ENCODE measurements around the gene MRPL36. TPM values are rescaled to one million over a fixed set of nuclear protein-coding genes. Genes with fewer than 3 reads are reported as not detected.

Gene MRPL36
- polyA plus RNA-seq, 1 donor = 34.6 TPM

DNA sequence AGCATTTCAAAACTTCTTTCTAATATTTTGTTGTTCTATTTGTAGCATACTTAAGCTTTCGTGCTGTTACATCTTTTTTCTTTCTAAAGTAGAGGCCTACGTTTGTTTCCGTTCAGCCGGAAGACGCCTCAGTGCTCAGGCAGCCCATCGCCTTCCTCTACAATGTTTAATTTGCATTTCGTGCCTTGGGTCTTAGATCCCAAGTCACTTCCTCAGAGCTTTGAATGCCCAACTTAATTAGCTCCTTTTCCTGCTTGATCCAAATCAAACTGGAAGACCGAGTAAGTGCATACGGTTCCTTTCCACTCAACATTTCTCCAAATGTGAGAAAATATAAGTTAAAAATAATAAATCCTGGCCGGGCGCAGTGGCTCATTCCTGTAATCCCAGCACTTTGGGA, 43.2 kb downstream of the MRPL36 start:
- Histone ChIP-seq H3K4me3 (ENCODE audit: low read length) (no peak overlapping the region), H3K9me3 (ENCODE audit: control insufficient read depth, low read depth, low read length) (no peaks in the 10 kb centered on the region), H3K36me3 (ENCODE audit: control insufficient read depth, insufficient read depth, low read length) (no peaks in the 10 kb centered on the region), H3K4me1 (ENCODE audit: control insufficient read depth, insufficient read depth, low read length) (no peaks in the 10 kb centered on the region), H3K27me3 (ENCODE audit: control insufficient read depth, insufficient read depth, low read length) (peaks cover 8% of the 10 kb centered on the region), H3K27ac (ENCODE audit: low read length) (no peak overlapping the region)
- DNase-seq = no peak
- WGBS (ENCODE audit: insufficient coverage, low lambda C conversion rate) = 67% methylated on average over 1 of the region's 11 CpGs

DNA sequence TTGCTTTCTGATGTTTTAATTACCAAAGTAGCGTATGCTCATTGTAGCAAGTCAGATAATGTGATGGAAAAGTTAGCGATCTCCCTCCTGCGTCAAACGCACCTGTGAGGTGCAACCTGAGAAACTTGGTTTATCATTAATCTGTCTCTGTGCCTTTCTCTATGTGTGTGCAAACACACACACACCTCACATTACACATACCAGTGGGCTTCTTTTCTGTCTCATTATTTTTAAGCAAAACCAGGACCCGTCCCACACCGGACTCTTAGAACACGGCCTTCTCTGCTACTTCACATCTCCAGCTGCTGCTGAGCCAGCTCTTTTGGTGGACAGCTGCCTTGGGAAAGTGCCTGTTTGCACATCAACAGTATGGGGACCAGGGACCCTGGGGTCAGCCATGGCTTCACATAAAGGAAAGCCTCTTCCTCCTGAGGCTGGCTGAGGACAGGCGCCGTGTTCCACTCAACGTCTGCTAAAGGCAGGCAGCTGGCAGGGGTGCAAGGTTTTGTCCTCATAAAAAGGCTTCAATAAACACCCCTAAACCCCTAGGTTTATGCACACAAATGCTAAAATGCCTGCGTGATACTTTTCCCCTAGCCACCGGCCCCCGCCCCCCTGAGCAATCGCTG, 44.2 kb downstream of the MRPL36 start:
- no peaks in the 10 kb centered on the region for H3K4me1 ChIP-seq (ENCODE audit: control insufficient read depth, insufficient read depth, low read length)
- peaks cover 6% of the 10 kb centered on the region for H3K27me3 ChIP-seq (ENCODE audit: control insufficient read depth, insufficient read depth, low read length)
- WGBS (ENCODE audit: insufficient coverage, low lambda C conversion rate) = no CpG with 5 or more reads among the region's 14 CpGs
- H3K36me3 ChIP-seq (ENCODE audit: control insufficient read depth, insufficient read depth, low read length) = no peaks in the 10 kb centered on the region
- H3K27ac ChIP-seq (ENCODE audit: low read length) = no peak overlapping the region
- no peaks in the 10 kb centered on the region for H3K9me3 ChIP-seq (ENCODE audit: control insufficient read depth, low read depth, low read length)
- no peak for DNase-seq
- H3K4me3 ChIP-seq (ENCODE audit: low read length) = no peak overlapping the region

DNA sequence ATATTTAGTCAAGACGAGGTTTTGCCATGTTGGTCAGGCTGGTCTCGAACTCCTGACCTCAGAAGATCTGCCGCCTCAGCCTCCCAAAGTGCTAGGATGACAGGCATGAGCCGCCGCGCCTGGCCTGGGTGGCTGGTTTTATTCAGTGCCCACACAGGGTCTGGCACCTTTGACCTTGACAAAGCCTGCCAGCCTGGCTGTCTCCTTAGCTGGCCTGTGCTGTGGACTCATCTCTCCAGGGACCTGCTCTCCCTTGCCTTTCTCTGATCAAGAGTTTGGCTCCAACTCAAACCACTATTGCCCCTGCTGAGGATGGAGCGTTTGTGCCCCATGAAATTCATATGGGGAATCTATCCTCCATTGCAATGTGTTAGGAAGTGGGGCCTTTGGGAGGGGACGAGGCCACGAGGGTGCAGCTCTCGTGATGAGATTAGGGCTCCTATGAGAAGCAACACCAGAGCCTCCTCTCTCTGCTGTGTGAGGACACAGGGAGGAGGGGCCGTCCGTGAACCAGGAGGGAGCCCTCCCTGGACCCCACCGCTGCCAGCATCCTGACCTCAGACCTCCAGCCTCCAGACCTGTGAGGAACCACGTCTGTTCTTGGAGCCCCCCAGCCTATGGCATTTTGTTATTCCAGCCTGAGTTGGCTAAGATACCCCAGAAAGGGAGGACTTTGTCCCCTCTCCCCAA, 45.0 kb downstream of the MRPL36 start:
- Histone ChIP-seq H3K36me3 (ENCODE audit: control insufficient read depth, insufficient read depth, low read length) (no peaks in the 10 kb centered on the region), H3K4me1 (ENCODE audit: control insufficient read depth, insufficient read depth, low read length) (no peaks in the 10 kb centered on the region), H3K9me3 (ENCODE audit: control insufficient read depth, low read depth, low read length) (no peaks in the 10 kb centered on the region), H3K4me3 (ENCODE audit: low read length) (no peak overlapping the region), H3K27me3 (ENCODE audit: control insufficient read depth, insufficient read depth, low read length) (peaks cover 4% of the 10 kb centered on the region), H3K27ac (ENCODE audit: low read length) (no peak overlapping the region)
- DNase-seq = no peak
- WGBS (ENCODE audit: insufficient coverage, low lambda C conversion rate) = no CpG with 5 or more reads among the region's 14 CpGs

- H3K27ac ChIP-seq (ENCODE audit: low read length) = no peak overlapping the region
- H3K27me3 ChIP-seq (ENCODE audit: control insufficient read depth, insufficient read depth, low read length) = peaks cover 4% of the 10 kb centered on the region
- no peaks in the 10 kb centered on the region for H3K36me3 ChIP-seq (ENCODE audit: control insufficient read depth, insufficient read depth, low read length)
- no peak overlapping the region for H3K4me3 ChIP-seq (ENCODE audit: low read length)
- 89% methylated on average over 2 of the region's 8 CpGs for WGBS (ENCODE audit: insufficient coverage, low lambda C conversion rate)
- no peak for DNase-seq
- H3K4me1 ChIP-seq (ENCODE audit: control insufficient read depth, insufficient read depth, low read length) = no peaks in the 10 kb centered on the region
- no peaks in the 10 kb centered on the region for H3K9me3 ChIP-seq (ENCODE audit: control insufficient read depth, low read depth, low read length)
Measured at GRCh38 chr5:1753490-1753889, 46.1 kb downstream of the MRPL36 start.

- Histone ChIP-seq H3K36me3 (ENCODE audit: control insufficient read depth, insufficient read depth, low read length) (no peaks in the 10 kb centered on the region), H3K27ac (ENCODE audit: low read length) (no peak overlapping the region), H3K4me3 (ENCODE audit: low read length) (no peak overlapping the region), H3K9me3 (ENCODE audit: control insufficient read depth, low read depth, low read length) (no peaks in the 10 kb centered on the region), H3K27me3 (ENCODE audit: control insufficient read depth, insufficient read depth, low read length) (peaks cover 4% of the 10 kb centered on the region), H3K4me1 (ENCODE audit: control insufficient read depth, insufficient read depth, low read length) (no peaks in the 10 kb centered on the region)
- no peak for DNase-seq
- no CpG with 5 or more reads among the region's 16 CpGs for WGBS (ENCODE audit: insufficient coverage, low lambda C conversion rate)
Measured at GRCh38 chr5:1752881-1753280, 46.8 kb downstream of the MRPL36 start.

DNA sequence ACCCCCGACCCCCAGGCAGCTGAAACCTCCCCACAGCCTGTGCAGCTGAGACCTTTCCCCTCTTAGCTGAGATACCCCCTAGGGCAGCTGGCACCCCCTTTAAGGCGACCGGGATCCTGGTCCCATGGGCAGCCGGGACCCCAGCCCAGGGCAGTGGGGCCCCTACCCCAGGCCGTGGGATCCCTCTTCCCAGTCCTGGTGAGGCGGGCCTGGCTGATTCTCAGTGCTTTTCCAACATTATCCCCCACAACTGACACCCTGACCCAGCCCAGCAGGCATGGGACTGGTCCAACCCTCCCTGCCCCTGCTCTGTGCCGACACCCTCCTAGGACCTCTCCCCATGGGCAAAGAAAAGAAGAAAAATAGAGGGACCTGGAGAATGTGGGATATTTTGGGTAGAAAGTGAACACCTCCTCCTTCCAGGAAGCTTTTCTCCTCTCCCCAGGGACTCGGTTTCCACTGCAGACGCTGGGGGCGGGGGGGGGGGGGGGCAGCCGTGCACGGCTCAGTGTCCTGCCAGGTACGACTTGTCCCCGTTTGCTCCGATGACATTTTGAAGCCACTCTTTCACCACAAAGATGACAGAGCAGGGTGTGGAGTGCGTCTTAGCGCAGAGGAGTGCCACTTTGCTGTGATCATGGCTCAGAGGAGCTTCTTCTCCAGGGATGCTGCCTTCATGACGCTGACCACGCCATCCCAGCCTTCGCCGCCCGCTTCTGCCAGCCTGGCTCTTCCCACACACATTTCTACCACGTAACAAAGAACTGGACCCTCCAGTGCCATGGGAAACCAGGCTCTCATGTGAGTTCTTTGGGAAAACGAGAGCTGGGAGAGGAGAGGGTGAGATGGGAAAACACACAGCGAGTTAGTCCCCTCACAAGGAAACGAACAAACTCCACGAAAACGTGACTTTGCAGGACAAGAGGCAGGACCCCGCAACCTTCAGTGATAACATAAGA, 47.5 kb downstream of the MRPL36 start:
- H3K9me3 ChIP-seq (ENCODE audit: control insufficient read depth, low read depth, low read length) = no peaks in the 10 kb centered on the region
- no peak for DNase-seq
- H3K4me3 ChIP-seq (ENCODE audit: low read length) = no peak overlapping the region
- 100% methylated on average over 1 of the region's 29 CpGs for WGBS (ENCODE audit: insufficient coverage, low lambda C conversion rate)
- H3K27me3 ChIP-seq (ENCODE audit: control insufficient read depth, insufficient read depth, low read length) = peaks cover 4% of the 10 kb centered on the region
- H3K36me3 ChIP-seq (ENCODE audit: control insufficient read depth, insufficient read depth, low read length) = no peaks in the 10 kb centered on the region
- H3K27ac ChIP-seq (ENCODE audit: low read length) = no peak overlapping the region
- H3K4me1 ChIP-seq (ENCODE audit: control insufficient read depth, insufficient read depth, low read length) = no peaks in the 10 kb centered on the region

- Histone ChIP-seq H3K36me3 (ENCODE audit: control insufficient read depth, insufficient read depth, low read length) (no peaks in the 10 kb centered on the region), H3K27me3 (ENCODE audit: control insufficient read depth, insufficient read depth, low read length) (peaks cover 4% of the 10 kb centered on the region), H3K4me1 (ENCODE audit: control insufficient read depth, insufficient read depth, low read length) (no peaks in the 10 kb centered on the region), H3K27ac (ENCODE audit: low read length) (no peak overlapping the region), H3K9me3 (ENCODE audit: control insufficient read depth, low read depth, low read length) (no peaks in the 10 kb centered on the region), H3K4me3 (ENCODE audit: low read length) (no peak overlapping the region)
- no CpG with 5 or more reads among the region's 27 CpGs for WGBS (ENCODE audit: insufficient coverage, low lambda C conversion rate)
- DNase-seq = no peak
Measured at GRCh38 chr5:1751026-1751863, 48.4 kb downstream of the MRPL36 start.

DNA sequence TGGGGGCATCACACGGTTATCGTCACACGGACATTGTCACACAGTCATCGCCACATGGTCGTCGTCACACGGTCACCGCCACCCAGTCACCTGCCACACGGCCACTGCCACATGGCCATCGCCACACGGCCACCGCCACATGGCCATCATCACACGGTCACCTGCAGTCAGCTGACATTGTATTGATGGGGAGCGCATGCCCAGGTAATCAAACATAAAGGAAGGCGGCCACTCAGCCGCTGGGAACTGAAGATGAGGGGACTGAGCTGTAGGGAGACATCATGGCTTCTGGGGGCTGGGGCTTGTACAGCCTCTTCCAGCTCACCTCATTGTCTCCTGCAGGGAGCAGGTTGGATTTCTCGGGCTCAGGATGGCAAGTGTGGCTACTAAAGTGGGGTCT, 49.2 kb downstream of the MRPL36 start:
- Histone ChIP-seq H3K9me3 (ENCODE audit: control insufficient read depth, low read depth, low read length) (no peaks in the 10 kb centered on the region), H3K36me3 (ENCODE audit: control insufficient read depth, insufficient read depth, low read length) (no peaks in the 10 kb centered on the region), H3K27ac (ENCODE audit: low read length) (no peak overlapping the region), H3K27me3 (ENCODE audit: control insufficient read depth, insufficient read depth, low read length) (peaks cover 2% of the 10 kb centered on the region), H3K4me1 (ENCODE audit: control insufficient read depth, insufficient read depth, low read length) (no peaks in the 10 kb centered on the region), H3K4me3 (ENCODE audit: low read length) (no peak overlapping the region)
- DNase-seq = no peak
- no CpG with 5 or more reads among the region's 17 CpGs for WGBS (ENCODE audit: insufficient coverage, low lambda C conversion rate)

- H3K4me1 ChIP-seq (ENCODE audit: control insufficient read depth, insufficient read depth, low read length) = no peaks in the 10 kb centered on the region
- H3K36me3 ChIP-seq (ENCODE audit: control insufficient read depth, insufficient read depth, low read length) = no peaks in the 10 kb centered on the region
- 90% methylated on average over 2 of the region's 19 CpGs for WGBS (ENCODE audit: insufficient coverage, low lambda C conversion rate)
- no peaks in the 10 kb centered on the region for H3K9me3 ChIP-seq (ENCODE audit: control insufficient read depth, low read depth, low read length)
- no peak for DNase-seq
- no peak overlapping the region for H3K4me3 ChIP-seq (ENCODE audit: low read length)
- H3K27ac ChIP-seq (ENCODE audit: low read length) = no peak overlapping the region
- no peaks in the 10 kb centered on the region for H3K27me3 ChIP-seq (ENCODE audit: control insufficient read depth, insufficient read depth, low read length)
Measured at GRCh38 chr5:1749346-1750124, 50.1 kb downstream of the MRPL36 start.

Data from large intestine (tissue), 3 donors.